HG02938 (cell line): ENCODE data around the gene LPCAT4.
"Not testable (repeated sequence)": the region's sequence is repeated elsewhere in the genome, so short reads cannot be mapped to it uniquely, and the experiment has no call there.

Experiments used
- ATAC-seq: cut with Tn5 transposase; IDR thresholded peaks from one replicate; pipeline ENCODE4 v1.9.1; 2021; ENCODE audit warnings: mild to moderate bottlenecking, moderate library complexity; ENCODE audit not compliant: unreplicated experiment

Gene LPCAT4, protein sequence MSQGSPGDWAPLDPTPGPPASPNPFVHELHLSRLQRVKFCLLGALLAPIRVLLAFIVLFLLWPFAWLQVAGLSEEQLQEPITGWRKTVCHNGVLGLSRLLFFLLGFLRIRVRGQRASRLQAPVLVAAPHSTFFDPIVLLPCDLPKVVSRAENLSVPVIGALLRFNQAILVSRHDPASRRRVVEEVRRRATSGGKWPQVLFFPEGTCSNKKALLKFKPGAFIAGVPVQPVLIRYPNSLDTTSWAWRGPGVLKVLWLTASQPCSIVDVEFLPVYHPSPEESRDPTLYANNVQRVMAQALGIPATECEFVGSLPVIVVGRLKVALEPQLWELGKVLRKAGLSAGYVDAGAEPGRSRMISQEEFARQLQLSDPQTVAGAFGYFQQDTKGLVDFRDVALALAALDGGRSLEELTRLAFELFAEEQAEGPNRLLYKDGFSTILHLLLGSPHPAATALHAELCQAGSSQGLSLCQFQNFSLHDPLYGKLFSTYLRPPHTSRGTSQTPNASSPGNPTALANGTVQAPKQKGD

DNA sequence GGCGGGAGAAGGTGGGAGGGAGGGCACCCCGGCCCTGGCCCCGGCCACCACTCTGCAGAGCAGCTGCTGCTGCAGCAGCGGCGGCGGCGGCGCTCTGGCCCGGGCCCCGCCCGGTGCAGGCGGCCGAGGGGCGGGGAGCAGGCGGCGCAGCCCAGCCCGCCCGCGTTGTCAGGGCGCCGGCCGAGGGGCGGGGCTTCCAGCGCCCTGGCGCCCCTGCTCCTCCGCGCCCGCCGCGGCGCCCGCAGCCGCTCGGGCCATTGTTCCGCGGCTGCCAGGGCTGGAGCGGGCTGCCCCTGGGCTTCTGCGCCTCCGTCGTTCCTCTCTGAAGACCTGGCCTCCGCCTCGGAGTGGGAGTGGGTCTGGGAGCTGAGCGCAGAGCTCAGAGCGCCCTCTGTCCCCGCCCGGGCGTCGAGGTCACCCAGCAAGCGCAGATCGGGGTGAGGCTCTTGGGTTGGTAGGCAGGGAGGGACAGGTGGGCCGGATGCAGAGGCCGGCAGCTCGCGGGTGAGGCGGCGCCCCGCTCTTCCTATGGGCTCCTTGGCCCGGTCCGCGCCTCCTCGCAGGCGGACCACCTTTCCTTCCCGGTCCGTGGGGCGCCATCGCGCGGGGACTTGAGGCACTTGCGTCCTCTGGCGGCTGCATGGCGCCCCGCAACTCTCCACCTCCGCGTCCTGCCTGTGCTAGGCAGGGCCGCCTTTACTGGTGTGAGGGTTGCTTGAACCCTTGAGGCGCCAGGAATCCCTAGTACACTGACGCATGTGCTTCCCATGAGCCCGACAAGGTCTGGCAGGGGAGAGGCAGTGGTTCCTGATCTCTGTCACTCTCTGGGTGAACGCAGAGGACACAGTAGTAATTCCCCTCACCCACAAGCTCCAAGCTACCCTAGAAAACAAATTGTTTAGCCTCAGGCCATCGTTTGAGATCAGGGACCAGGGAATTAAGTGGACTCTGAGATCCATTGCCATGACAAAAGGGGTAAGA is at the start of gene LPCAT4:
TSS of gene LPCAT4 (minus strand) at position 96 of the 981 bp plus-strand sequence. CDS start 96 bp downstream, outside the sequence.
- ATAC-seq, result peak; percentile 72

DNA sequence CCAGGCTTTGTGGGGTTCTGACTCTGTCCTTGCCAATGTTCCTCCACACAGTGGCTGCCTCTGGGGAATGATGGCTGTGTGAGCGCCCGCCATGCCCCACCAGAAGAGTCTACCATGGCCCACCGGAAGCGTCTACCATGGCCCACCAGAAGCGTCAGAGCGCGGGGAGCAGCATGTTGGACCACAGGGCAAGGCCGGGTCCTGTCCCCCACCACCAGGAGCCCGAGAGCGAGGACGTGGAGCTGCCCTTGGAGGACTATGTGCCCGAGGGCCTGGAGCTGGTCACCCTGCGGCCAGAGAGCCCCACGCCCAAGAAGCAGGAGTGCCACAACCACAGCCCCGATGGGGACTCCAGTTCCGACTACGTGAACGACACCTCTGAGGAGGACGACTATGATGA is 42.5 kb upstream of the LPCAT4 start:
- not testable (repeated sequence) for ATAC-seq

GRCh38 chr15:34408973-34409372 is 42.0 kb upstream of the LPCAT4 start:
- ATAC-seq, result not testable (repeated sequence)

GRCh38 chr15:34403899-34404298 is 36.9 kb upstream of the LPCAT4 start:
- ATAC-seq, result not testable (repeated sequence)

DNA sequence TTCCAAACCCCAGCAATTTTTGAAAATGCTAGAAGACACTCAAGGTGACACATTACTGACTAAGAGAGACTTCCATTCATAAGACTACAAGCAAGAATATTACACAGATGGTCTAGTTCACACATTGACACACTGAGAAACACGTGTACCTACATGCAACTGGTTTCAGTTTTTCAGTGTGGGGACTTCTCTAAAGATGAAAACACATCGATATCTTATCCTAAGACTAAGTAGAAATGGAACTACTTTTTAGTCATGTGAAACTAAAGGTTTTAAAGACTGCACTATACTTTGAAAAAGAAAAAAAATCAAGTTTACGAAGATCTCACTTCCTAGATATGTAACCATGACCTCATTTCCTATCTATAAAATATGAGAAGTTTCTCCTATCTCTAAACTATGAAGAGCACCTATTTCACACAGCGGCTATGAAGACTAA is 36.2 kb upstream of the LPCAT4 start:
- not testable (repeated sequence) for ATAC-seq

GRCh38 chr15:34397637-34398259 is 30.8 kb upstream of the LPCAT4 start:
- ATAC-seq, result not testable (repeated sequence)

DNA sequence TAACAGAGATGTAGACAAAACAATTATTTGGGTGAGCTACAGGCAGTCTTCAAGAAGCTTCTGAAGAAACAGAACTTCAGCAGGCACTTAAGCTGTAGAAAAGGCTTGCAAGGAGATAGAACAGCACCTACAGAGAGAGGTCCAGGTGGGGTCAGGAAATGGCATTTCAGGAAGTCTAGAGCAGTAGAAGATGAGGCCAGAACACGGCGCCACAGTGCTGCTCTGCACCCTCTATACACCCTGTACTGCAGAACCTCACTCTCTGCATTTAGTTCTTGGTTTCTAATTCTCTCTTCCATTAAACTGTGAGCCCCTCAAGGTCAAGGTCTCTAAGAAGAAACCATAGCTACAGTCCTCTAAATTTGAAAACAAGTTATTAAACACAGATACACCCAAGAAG is 26.0 kb upstream of the LPCAT4 start:
- ATAC-seq, result not testable (repeated sequence)

GRCh38 chr15:34389594-34390086 is 22.6 kb upstream of the LPCAT4 start:
- ATAC-seq, result not testable (repeated sequence)

DNA sequence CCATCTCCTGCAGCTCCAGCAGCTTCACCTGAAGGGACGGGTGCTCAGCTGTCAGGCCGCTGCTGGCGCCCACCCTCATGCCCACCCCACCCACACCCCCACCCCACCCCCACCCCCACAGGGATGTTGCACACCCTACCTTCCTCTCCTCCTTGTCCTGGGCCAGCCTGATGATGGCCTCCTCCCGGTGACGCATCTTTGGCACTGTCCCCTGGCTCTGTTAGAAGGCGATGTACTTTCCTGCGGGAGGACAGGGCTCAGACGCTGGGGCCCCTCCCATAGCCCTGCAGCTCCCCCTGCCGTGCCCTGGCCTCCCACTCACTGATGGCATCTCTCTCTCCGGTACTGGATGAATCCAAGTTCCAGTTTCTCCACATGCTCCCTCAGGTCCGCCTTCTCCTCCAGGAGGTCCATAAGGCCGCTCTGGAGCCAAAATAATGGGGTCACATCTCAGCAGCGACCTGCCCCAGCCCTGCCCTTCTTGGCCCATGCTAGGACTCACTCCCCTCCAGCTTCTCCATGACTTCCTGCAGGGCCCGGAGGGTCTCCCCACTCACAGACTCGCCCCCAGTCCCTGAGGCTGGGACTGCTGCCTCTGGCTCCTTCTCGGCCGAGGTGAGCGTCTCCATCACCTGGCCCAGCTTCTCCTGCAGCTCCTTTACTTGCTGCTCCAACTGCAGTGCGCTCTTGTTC is 15.0 kb upstream of the LPCAT4 start:
- ATAC-seq, result not testable (repeated sequence)

- ATAC-seq, result not testable (repeated sequence)
Observed at GRCh38 chr15:34380491-34380890, 13.5 kb upstream of the LPCAT4 start.

DNA sequence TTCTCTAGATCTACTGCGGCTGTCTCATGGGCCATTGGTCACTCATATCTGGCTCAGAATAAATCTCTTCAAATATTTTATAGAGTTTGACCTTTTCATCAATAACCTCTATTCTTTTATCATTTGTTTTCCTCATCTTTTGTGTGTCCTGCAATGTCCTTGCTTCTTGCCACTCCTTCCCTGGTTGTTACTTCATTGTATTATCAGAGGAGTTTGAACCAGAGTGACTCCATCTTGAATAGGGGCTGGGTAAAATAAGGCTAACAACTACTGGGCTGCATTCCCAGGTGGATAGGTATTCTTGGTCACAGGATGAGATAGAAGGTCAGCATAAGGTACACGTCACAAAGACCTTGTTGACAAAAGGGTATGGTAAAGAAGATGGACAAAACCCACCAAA is 9.9 kb upstream of the LPCAT4 start:
- no peak for ATAC-seq

DNA sequence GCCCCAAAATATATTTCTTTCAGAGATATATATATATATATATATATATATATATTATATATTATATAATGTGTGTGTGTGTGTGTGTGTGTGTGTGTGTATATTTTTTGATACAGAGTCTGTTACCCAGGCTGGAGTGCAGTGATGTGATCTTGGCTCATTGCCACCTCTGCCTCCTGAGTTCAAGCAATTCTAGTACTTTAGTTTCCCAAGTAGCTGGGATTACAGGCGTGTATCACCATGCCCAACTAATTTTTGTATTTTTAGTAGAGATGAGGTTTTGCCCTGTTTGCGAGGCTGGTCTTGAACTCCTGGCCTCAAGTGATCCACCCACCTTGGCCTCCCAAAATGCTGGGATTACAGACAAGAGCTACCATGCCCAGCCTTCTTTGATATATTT is 8.5 kb upstream of the LPCAT4 start:
- ATAC-seq, result not testable (repeated sequence)

DNA sequence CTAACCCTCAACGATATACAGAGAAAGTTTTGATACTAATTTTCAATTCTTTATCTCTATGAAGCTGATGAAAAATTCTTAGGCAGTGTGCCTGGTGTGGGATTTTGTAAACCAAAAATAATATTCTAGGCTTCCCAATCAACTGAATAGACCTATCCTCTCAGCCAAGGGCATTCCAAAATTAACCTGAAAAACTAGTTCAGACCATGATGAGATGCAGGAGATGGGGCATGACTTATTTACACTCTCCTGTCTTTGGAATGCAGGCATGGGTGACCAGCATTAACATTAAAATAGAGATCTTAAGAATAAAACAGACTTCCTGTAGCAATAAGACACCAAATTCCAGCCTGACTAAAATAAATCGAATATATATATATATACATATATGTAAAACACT is 7.8 kb upstream of the LPCAT4 start:
- no peak for ATAC-seq

DNA sequence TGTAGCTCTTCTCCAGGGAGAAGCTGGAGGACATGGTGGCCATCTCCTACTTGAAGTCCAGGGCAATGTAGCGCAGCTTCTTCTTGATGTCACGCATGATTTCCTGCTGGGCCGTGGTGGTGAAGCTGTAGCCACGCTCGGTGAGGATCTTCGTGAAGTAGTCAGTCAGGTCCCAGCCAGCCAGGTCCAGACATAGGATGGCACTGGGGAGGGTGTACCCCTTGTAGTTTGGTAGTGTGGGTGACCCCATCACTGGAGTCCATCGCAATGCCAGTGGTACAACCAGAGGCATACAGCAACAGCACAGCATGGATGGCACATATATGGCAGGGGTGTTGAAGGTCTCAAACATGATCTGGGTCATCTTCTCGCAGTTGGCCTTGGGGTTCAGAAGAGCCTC is 7.0 kb upstream of the LPCAT4 start:
- no peak for ATAC-seq

DNA sequence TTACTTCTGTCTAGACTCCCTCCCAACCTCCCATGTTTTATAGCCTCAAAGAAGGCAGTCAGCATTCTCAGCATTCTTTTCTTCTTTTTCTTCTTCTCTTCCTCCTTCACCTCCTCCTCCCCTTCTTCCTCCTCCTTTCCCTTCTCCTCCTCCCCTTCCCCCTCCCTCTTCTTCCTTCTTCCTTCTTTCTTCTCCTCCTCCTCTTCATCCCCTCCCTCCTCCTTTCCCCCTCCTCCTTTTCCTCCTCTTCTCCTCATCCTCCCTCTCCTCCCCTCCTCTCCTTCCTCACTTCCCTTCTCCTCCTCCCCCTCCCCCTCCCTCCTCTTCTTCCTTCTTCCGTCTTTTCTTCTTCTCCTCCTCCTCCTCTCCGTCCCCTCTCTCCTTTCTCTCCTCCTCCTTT is 3.6 kb upstream of the LPCAT4 start:
- ATAC-seq, result no peak

GRCh38 chr15:34370129-34370528 is 3.1 kb upstream of the LPCAT4 start:
- ATAC-seq, result no peak

GRCh38 chr15:34366271-34367065 is 528 bp downstream of the LPCAT4 start:
- ATAC-seq, result no peak

DNA sequence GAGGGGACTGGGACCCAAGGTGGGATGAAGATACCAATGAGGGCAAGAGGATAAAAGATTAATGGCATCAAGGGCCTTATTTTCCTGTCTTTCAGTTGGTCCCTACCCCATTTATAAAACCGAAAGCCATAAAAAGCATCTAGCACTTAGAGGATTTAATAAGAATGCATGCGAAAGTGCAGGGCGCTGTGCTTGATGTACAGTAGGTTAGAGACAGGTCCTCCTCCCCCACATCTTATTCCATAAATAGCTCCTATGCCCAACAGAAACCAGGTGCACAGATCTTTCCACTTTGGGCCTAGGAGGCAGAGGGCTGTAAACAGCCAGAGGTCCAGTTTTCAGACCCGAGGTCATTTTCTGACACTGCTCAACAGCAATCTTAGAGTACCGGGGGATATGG is 1.2 kb downstream of the LPCAT4 start:
- ATAC-seq, result no peak
